Stimulated activated CD8-positive, alpha-beta memory T cell treated with anti-CD3 and anti-CD28 coated beads, Interleukin-15, amount 100 ng/mL, for 1 hour (primary cell): ENCODE measurements around the gene TBC1D5.
"Not testable (repeated sequence)": the region's sequence is repeated elsewhere in the genome, so short reads cannot be mapped to it uniquely, and the experiment has no call there.

Experiments used
- DNase-seq: peaks from one replicate; pipeline ENCODE4 v3.0.0-alpha.2; 2020; ENCODE audit warnings: low read depth

The TBC1D5 gene

DNA sequence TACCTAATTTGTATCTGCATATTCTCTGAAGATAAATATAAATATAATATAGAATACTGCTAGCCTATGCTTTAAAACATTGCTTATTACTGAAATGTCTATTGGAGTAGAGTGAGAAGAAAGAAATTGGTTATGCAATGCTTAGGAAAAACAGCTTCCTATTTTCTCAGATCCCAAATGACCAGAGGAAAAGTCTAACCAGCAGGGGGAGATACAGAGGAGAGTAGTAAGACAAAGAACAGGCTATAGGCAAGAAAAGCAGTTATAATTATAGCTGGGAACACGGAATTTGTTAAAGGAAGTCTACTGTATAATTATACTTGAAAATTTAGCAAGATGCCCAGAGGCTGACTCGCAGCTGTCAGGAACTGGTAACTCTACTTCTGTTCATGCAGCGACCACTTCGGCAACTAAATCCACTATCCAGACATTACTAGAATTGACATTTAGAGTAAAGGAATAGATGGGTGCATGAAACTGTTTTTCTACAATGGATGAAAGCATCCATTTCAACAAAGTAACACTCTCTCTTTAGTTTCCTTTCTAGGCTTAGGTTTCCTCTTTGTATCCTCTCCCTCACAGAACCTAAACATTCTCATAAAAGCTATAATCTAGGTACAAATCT lies 97.2 kb downstream of the TBC1D5 start:
- DNase-seq = no peak

DNA sequence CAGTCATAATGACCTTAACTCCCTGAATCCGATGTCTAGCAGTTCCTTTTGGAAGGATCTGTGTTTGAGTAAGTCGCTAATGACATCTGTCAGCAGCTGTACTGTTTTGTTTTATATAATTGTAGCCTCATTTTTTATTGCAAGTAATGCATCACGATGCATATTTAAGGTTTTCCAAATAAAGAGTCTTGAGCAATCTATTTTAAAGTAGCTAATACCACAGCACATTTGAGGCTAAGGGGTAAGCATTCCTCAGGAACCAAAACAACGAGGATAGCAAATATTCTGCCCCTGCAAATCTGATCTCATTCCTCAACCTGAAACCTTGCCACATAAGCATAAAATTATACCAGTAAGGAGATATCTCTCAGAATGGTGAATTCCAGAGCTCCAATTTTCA lies 98.7 kb downstream of the TBC1D5 start:
- DNase-seq = no peak

DNA sequence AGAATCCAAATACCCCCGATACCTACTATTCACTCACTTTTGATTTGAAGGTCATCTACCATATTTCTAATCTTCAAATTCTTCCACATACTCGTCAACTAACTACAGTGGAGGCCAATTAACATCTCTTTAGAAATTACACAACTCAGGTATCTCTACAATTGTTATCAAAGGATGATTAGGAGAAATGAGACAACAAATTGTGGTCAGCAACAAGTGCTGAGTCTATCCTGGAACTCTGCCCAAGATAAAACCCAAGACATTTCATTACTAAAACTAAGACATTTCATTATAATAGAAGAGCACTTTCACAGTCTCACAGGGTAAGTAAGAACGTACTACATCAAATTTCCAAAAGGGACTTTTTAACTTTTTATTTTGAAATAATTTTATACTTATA lies 100.0 kb downstream of the TBC1D5 start:
- no peak for DNase-seq

GRCh38 chr3:17640466-17640865 lies 102.0 kb downstream of the TBC1D5 start:
- no peak for DNase-seq

DNA sequence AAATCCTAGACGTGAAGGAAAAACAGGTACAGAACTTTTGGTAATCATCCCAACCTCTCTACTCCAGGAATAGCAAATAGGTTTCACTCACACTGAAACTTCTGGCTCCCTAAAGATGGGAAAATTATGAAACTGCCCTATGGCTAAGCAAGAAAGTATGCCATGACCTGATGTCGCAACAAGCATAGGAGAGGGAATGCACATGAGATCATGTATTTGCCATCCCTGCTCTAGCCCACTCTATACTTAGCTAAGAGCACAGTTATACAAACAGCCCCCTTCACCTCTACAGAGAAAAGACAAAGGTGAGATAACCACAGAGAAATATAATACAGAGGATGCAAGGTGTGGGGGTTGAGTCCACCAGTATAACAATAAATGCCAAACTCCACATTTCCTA lies 102.7 kb downstream of the TBC1D5 start:
- DNase-seq = no peak

DNA sequence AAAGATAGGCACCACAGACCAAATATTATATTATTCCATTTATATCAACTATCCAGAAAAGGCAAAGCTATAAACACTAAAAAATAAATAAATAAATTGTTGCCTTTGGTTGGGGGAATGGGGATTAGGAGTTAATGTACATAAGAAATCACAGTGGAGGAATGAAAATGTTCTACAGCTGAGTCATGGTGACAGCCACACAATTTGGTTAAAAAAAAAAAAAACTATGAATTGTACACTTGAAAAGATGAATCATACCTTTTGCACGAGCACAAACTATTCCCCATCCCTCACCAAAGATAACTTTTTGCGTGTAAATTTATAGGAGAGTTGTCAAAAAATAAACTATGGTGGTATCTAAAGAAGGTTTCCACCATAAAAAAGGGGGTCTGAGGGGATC lies 103.2 kb downstream of the TBC1D5 start:
- no peak for DNase-seq

GRCh38 chr3:17638356-17638755 lies 104.1 kb downstream of the TBC1D5 start:
- DNase-seq = no peak

- not testable (repeated sequence) for DNase-seq
Observed at GRCh38 chr3:17635675-17636074, 106.8 kb downstream of the TBC1D5 start.

DNA sequence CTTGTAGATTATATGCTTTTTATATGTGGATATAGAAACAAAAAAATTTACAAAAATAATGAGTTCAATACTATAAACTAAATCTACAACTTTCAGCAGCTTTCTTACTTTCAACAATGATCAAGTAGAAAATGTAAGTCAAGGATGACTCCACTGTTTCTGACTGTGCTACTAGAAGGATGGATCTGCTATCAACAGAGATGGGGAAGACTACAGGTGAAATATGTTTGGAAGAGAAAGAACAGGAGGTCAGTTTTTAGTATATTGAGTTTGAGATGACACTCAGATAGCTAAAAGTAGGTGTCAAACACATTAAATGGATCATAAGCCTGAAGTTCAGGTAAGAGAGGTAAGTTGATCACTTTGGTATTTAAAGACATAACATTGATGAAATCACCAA lies 107.5 kb downstream of the TBC1D5 start:
- no peak for DNase-seq

- DNase-seq = no peak
Observed at GRCh38 chr3:17634201-17634600, 108.2 kb downstream of the TBC1D5 start.

- no peak for DNase-seq
Observed at GRCh38 chr3:17632401-17633100, 109.9 kb downstream of the TBC1D5 start.

GRCh38 chr3:17631609-17632008 lies 110.8 kb downstream of the TBC1D5 start:
- no peak for DNase-seq

- no peak for DNase-seq
Observed at GRCh38 chr3:17629400-17629799, 113.0 kb downstream of the TBC1D5 start.

- no peak for DNase-seq
Observed at GRCh38 chr3:17626395-17626794, 116.0 kb downstream of the TBC1D5 start.

- DNase-seq = no peak
Observed at GRCh38 chr3:17625133-17625532, 117.3 kb downstream of the TBC1D5 start.

- no peak for DNase-seq
Observed at GRCh38 chr3:17623464-17623863, 119.0 kb downstream of the TBC1D5 start.

- DNase-seq = no peak
Observed at GRCh38 chr3:17619968-17620367, 122.5 kb downstream of the TBC1D5 start.

- DNase-seq = not testable (repeated sequence)
Observed at GRCh38 chr3:17613017-17613416, 129.4 kb downstream of the TBC1D5 start.

- DNase-seq = no peak
Observed at GRCh38 chr3:17607905-17608304, 134.5 kb downstream of the TBC1D5 start.

- DNase-seq = no peak
Observed at GRCh38 chr3:17605934-17606333, 136.5 kb downstream of the TBC1D5 start.

GRCh38 chr3:17605032-17605431 lies 137.4 kb downstream of the TBC1D5 start:
- no peak for DNase-seq

DNA sequence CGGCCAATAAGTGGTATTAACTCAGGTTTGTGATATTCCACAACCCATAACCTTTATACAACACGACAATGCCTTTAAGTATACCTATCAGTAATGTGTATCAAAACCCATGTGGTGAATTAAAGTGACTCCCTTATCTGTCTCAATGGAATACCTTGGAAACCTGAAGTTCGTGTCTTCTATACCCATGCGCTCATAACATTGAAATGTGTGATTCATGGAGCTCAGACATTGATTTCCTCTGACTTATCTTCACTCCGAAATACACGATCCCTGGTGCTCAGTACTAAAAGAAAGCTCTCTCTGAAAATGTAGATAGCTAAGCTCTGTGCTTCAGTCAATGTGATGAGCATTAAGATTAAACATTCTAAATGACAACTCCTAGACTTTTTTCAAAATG lies 140.3 kb downstream of the TBC1D5 start:
- no peak for DNase-seq

DNA sequence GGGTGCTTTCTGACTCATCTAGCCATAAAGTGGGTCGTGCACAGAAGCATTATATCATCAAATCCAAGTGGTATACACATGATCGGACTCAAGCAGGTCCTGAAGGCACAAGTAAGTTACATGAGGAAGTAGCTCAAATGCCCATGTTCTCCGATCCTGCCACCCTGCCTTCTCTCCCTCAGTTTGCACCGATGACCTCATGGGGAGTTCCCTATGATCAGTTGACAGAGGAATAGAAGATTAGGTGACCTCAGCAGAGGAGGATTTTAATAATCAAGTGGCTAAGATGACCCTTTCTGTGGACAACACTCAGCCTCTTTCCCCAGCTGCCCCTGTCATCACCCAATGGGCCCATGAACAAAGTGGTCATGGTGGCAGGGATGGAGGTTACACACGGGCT lies 149.5 kb downstream of the TBC1D5 start:
- no peak for DNase-seq

GRCh38 chr3:17590465-17590864 lies 152.0 kb downstream of the TBC1D5 start:
- no peak for DNase-seq
